HG03342 (cell line): ENCODE results near the gene LOXL3.

Source experiments
- ATAC-seq: cut with Tn5 transposase; IDR thresholded peaks from one replicate; pipeline ENCODE4 v1.9.1; 2021; ENCODE audit warnings: mild to moderate bottlenecking, moderate library complexity; ENCODE audit not compliant: unreplicated experiment

Gene LOXL3

DNA sequence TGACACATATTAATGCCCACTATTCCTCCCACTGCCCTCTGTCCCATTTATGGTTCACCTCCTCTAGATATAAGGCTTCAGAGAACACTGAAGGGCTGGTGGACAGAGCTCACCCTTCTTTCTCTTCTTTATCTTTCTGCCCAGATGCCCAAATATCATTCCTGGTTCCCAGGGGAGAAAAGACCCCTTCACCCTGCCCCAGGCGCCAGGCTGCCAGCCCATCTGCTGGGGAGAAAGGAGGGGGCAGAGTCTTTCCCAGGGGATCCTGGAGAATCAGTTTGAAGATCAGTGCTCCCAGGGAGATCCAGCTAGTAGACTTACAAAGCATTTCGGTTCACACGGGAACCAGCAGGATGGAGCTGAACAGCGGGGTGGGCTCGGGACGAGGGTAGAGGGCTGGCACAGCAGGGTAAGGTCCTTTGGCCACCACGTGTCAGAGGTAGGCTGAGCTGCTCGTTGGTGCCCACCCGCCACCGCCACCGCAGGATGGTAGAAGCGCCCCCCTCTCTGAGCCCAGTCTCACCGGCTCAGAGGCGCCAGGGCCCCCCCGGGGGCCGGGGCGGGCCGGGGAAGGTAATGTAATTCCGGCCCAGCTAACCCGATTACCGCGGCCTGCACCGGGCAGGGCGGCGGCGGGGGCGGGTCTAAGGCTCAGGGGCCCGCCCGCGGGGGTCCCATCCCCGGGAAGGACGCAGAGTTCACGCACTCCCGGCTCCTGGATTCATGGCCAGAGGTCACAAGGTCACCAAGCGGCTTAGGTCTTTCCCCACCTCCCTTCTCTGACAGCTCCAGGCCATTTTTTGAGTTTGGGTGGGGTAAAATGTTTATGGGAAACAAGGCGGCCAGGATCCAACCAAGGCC, 40.8 kb downstream of the LOXL3 start:
- no peak for ATAC-seq

DNA sequence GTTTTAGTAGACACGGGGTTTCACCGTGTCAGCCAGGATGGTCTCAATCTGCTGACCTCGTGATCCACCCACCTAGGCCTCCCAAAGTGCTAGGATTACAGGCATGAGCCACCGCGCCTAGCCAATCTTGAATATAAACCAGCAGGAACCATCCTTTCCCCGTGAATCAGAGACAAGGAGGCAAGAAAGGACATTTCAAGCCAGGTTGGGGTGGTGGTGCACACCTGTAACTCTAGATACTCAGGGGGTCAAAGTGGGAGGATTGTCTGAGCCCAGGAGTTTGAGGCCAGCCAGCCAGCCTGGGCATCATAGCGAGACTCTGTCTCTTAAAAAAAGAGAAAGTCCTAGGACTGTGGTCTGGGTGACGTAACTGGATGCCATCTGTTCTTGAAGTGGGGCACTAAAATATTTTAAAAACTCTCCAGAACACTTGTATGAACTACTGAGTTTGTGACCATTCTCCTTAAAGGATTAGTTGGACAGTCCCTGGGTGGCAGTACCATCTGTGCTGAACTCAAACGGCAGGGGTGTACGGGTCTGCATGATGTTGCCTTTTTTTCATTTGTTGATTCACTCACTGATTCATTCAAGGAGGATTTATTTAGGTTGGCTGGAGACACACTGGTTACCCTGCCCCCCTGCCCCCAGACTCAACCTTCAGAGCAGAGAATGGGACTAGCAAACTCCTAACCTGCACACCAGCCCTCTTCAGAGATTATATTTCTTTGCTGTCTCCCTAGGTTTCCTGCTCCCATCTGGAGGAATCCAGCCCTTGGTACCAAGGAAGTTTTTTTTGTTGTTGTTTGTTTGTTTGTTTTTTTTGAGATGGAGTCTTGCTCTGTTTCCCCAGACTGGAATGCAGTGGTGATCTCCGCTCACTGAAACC, 42.4 kb downstream of the LOXL3 start:
- ATAC-seq, result no peak

DNA sequence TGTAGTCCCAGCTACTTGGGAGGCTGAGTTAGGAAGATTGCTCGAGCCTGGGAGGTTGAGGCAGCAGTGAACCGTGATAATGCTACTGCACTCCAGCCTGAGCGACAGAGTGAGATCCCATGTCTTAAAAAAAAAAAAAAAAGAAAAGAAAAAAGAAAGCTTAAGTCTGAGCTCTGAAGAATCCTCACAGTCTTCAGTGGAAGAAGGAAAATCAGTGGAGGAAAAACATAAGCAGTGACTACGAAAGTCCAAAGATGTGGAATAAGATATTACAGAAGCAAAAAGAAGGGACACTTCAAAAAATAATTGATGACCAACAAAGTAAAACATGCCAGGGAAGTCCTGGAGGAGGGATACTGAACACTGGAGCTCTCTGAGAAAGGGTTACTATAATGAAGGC, 43.5 kb downstream of the LOXL3 start:
- ATAC-seq, result no peak

DNA sequence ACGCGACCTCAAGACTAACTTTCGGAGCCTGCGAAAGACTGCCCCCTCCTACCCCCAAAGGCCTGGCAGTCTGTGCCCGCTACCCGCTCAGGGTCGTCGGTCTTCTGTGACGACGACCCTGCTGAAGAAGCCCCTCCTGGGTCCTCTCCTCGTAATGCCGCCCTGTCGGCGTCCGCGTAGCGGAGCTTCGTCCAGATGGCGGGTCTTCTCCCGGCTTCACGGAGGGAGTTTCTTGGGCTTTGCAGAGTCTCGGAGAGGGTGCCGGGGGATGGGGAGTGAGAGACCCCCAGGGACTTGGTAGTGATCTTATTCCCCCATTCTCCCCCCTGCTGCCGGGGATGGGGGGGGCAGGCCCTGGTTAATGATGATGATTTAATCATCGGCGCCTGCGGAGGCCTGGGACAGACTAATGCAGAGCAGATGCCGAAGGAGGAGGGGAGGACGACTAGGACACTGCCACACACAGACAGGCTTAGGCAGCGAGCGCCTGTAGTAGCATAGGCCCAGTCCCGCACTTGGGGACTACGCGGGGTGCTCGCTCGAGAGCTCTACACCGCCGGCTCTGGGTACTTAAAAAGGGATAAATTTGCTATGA, 45.7 kb downstream of the LOXL3 start:
- peak; percentile 1 for ATAC-seq

DNA sequence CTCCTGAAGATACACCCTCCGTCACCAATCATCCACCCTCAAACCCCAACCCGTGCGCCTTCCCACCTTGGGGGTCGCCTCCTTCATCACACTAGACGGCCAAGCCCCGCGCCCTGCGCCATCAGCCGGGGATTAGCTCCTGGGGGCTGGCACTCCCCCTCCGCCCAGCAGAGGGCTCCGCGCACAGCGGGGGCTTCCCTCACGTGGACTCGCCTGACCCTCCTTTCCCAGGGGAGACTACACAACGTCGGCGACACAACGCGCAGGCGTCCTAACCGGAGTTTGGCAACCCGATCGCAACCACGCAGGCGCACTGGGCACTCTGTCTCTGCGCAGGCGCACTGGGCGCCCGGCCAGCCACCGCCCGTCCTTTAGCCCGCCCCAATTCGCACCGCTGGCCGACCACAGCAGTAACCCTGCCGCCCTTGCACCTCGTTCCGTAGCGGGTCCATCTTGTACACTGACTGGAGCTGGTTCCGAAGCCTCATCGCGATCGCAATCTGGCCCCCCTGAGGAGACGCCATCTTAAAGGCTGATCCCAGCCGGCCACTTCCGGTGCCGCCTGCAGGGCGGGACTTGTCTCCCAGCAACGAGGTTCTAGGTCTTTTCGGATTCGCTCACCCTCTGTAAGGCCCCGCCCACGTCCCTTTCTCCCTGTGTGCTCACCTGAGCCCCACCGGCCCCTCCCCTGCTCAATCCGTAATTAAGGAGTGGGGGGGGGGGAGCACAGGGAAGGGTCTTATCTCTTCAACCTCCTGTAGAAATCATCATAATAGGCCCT, 46.4 kb downstream of the LOXL3 start, which contains the start of gene PCGF1:
PCGF1 (minus strand) TSS at position 551 of the 781 bp plus-strand sequence; CDS start at position 524, 27 bp downstream.
- ATAC-seq, result peak; percentile 88

DNA sequence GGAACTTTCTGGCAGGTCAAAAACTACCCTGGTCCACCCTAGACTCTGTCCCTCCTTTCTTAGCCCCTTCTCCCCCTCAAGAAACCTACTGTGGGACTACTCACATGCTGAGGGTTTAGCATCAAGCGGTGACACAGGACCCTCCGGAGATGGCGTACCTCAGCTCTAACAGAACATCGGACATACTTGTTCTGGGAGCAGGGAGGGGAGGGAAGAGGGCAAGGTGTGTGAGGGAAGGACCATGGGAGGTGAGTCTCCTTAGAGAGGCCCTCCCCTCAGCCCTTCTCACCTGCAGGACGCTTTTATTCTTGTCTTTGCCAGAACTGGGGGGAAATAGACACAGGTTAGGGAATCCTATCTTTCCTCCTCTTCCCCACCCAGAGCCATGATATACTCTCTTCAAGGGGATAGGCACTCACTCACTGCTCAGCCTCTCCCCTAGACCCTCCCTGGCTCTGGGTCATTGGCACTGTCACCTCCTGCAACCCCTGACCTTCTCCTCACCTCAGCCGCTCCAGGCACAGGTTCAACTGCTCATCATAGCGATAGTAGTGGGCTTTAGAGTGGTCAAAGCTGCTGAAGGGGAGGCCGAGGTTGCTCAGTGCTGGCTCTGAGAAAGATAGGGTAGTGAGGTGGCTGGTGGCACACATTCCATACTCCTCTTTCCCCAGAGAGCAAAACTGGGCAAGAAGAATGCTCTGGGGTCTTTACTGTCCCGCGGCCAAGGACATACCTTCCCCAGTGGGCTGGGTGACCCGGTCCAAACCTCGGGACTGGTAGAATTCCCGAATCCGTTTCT, 48.1 kb downstream of the LOXL3 start:
- no peak for ATAC-seq

DNA sequence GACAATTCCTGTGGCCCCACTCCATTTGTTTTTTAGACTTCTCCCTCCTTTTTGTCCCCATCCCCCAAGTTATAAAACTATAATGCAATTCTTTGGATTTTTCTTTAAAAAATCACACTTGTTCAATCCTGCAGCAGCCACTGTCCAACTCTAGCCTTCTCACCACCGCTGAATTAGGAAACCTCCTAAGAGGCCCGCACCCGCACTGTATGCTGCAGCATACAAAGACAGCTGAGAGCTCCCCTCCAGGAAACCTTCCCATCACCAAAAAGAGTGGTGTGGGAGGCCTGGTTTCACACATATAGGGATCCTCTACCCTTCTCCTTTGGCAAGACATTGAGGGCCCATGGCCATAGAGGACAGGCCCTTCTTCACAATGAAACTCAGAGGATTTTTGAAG, 49.2 kb downstream of the LOXL3 start:
- ATAC-seq, result no peak

DNA sequence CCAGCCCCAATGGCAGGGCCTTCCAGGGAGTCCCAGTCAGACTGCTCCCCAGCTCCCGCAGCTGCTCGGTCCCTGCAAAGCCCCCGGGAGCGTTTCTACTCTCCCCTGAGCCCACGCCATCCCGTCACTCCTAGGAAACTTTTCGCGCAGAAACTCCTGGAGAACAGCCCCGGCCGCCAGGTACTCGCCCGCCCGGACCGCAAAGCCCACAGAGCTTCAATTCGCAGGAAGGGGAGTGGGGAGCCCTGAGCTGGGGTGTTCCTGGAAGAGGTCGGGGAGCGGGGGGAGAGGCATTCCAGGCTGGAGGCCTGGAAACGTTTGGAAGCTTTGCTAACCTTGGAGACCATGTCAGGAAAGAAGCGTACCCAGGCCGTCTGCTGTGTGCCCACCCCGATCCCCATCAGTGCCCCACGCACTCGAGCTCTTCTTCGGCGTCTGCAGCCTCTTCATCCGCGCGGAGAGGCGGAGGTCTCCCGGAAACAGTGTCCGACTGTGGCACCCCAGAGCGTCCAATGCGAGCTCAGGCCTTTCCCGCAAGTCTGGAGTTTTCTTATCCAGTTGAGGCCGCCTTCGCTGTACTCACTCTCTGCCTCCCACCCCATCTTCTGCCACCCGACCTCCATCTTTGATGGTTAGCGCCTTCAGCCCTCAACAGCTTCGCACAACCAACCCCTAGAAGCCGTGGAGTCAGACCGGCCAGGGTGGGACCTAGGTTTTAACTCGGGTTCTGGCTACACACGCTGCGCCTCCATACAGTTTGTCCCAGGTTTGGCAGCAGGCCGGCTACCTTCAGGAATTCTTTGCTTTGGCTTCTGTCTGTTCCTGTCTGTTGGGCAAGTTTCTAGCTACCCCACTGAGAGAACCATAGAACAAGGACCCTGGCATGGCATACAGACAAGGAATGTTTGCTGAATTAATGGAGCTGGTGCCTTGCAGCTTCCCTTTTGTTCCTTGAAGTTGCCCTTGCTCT, 50.0 kb downstream of the LOXL3 start:
- ATAC-seq, result no peak

DNA sequence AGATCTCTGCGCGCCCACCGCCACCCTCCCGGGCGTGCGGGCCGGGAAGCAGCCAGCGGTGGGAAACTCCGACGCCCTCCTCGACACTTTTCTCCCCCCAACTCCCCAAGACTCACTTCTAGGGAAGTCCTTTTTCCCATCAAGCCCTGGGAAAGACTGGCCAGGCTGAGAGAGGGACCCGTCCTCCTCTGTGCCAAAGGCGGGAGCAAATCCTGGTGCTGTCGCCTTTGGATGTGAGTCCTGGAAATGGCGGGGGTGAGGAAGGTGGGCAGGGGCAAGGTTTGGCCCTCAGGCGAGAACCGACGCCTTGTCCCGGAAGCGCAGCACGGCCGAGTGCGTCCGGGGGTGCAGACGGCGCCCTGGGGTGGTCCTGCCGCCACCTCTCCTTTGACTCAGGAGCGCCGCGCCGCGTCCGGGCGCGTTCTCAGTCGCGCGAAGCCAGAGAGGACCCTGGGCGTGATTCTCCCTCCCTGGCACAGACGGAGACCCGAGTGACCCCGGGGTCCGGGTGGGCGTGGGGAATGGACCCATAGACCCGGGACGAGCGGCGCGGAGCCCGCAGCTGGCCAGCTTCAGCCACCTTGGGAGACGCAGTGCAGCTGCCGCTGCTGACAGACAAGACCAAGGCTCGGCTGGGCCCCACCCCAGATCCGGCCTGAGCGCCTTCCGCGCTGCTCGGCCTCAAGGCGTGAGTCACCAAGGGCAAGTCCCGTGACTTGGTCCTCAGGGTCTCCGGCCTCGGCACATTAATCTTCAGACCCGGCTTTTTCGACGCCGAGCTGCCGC, 50.8 kb downstream of the LOXL3 start:
- ATAC-seq, result peak; percentile 30

DNA sequence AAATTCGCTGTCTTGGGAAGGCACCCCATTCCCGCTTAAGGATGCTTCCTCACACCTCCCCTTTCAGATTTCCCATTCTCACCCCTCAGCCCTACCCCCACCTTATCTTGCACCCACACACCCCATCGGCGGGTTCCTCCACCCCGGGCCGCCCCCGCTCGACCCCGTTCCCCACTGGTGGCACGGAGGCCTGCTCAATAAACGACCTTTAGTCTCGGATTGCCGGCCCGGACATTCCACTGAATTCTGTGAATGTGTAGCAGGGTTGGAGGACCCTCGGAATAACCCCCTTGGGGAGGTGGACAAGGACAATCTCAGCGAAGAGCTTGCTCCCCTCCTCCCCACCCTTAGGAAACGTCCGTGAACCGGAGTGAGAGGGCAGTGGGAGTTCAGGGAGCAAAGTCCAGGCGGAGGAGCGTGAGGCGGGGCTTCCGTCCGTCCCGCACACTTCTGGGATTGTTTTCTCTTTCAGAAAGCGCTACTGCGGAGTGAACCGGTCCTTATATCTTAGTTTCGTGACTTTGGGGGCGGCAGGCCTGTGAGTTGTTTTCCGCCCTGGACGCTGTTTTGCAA, 51.5 kb downstream of the LOXL3 start:
- ATAC-seq, result no peak

DNA sequence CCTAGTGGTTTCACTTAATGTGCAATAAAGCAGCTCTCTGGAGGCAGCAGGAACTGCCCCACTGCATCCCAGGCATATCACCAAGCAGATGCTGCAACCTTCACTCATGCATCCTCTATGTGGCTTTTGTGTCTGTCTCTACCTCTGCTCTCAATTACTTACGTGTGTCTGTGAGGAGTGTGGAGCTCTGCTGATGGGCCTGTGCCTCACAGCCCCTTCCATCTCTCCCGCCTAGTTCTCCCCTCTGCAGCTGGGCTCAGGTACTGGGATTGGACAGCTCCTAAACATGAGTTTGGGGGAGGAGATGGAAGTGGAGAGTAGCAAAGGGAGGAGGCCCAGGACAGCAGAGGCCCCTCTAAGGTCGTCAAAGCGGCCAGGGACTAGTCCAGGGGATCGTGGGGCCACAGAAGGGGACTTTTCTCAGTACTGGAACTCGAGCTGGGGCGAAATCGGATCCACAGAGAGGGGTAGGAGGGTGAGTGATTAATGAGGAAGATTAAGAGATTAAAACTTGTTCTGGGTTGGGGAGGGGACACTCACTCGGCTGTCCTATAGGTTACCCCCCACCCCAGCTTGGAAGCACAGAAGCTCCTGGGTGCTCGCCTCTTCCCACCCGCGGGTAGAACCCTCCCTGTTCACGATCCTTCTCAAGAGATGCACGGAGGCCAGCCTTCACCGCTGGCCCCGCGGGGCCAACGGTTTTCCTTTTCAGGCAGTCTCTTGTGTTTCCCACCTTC, 52.2 kb downstream of the LOXL3 start:
- ATAC-seq, result no peak

DNA sequence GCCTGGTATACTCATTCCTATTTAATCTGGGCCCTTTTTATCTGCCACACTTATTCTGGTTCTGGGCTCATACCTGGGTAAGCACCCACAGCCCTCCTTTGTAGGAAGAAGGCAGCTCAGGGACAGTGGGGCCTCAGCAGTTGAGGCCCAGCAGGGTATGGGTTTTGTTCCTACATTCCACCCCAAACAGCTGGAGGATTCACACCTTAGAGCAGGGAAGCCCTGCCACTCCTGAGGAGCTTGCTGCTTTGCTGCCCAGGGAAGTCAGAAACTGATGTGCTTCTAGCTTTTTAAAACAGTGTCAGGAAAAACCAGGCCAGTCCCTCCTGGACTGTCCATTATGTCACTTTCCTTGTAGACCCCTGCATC, 53.2 kb downstream of the LOXL3 start:
- ATAC-seq, result no peak

DNA sequence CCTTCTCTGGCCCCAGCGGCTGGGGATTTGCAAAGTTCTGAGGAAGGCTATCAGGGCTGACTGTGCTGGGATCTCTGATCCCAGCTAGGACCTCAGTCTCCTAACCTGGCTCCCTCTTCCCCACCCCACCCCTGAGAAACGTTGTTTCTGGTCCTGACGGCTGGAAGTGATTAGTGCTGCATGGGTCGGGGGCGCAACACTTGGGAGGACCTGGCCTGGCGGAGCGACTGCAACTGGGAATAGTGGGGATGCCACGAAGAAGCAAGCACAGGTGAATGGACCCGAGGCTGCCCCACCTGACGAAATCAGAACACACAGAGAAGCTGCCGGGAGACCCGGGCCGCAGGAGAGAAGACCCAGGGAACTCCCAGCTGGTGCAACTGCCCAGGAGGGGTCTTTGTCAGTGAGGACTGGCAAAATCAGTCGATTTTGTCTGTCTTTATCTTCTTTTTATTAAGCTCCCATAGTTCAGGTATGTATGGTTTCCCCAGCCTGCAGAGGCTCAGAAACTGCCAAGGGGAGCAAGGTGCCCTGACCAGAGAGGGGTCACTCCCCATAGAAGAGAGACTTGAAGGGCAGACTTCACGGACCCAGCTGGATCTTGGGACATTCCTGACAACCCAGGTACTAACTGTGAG, 53.7 kb downstream of the LOXL3 start:
- no peak for ATAC-seq

DNA sequence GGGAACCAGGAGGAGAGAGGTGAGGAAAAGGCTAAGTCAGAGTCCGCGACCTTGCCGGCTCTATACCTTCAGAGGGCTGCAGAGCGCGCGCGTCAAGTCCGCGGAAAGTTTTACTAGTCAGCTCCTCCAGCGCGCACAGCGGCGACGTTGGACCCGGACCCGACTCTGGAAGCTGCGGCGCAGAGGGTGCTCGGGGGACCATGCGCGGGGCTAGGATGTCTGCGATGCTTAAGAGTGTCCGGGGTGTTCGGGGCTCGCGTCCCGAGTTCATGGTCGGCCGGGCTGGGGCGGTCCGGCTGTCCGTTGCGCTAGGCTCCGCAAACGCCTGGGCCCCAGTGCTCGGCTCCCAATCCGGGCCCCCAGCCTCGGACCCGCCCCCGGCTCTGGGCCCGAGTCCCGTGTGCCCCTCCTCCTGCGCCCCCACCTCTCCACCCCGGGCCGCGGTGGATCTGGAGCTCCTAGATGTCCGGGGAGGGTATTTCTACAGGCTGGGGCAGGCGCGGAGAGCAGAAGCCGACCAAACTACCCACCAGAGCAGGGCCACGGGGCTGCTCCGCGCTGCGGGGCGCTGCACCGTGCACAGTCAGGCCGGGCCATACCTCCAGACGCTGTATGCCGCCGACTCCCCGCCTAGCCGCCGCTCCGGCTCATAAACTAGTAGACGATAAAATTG, 54.3 kb downstream of the LOXL3 start, which contains the start of gene LBX2:
LBX2 (minus strand) TSS at position 337 of the 673 bp plus-strand sequence; CDS start at position 271, 66 bp downstream.
- no peak for ATAC-seq

DNA sequence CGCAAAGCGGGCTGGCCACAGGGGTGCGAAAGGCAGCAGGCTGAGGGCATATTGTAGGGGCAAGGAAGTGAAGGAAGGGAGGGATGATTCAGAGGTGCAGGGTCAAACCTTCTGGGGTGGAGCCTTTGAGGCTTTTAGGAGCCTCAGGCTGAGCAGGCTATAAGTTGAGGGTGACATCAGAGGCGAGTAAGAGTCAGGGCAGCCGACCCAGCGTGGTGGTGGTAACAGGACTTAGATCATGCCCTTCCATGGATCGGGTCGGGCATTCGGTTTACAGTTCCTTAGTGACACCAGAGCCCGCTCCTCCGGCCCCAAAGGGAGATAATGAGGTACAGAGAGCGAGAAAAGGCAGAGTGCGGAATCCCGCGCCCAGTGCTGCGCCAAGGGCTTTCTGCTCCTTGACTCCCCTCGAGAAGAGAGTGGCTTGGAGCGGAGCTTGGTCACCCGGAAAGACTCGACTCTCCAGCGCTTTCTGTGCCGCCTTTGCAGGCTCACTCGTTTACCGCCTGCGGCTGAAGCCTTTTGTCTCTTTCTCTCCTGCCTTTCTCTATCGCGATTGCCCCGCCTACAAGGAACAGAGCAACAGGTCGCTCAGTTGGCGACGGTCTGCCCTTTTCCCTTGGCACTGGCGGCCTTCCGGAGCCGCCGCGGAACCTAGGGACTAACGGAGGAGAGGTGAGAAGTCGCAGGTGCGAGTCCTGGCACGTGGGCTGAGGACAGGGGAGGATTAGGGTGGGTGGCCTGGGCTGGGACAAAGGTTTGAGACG, 55.1 kb downstream of the LOXL3 start:
- ATAC-seq, result no peak
